ENCODE measurements around the gene CCDC183. TPM values are rescaled to one million over a fixed set of nuclear protein-coding genes. Genes with fewer than 3 reads are reported as not detected.

CCDC183 gene
- polyA plus RNA-seq, 3 donors, result 0.54 to 2.1 TPM; not detected in 1

GRCh38 chr9:136807281-136808074 is 11.3 kb downstream of the CCDC183 start, which contains the start of gene RABL6:
RABL6 (plus strand) TSS chr9:136807948; CDS start chr9:136808197, 249 bp downstream.
- Mint-ChIP-seq H3K27me3 (ENCODE audit: low read depth in 3 of 3) (peaks cover 1 to 8% (median 3%) of the 10 kb centered on the region in 3 donors), H3K4me3 (peak within 1 kb of the TSS; percentile 86 to 89), H3K9me3 (peaks cover 0 to 3% (median 0%) of the 10 kb centered on the region in 7 donors), H3K27ac (peak within 1 kb of the TSS; percentile 80 to 93 (median 88)), H3K4me1 (peaks cover 28% of the 10 kb centered on the region), H3K36me3 (peaks cover 21 to 40% of the 10 kb centered on the region in 2 donors)
- H3K4me1 ChIP-seq (ENCODE audit: control insufficient read depth in 1 of 2, insufficient read depth in 2 of 2, low read length in 2 of 2), result peaks cover 21 to 35% of the 10 kb centered on the region in 2 donors
- no peak for TF ChIP-seq CTCF (IDR thresholded peaks at IDR 0.05)
- peak within 1 kb of the TSS; percentile 97 for H3K4me2 ChIP-seq (replicated peaks; ENCODE audit: extremely low read depth, low read length, poor library complexity, severe bottlenecking)
- no peaks in the 10 kb centered on the region for H3K9me3 ChIP-seq (replicated peaks in 1 of 2; ENCODE audit: control insufficient read depth in 1 of 2, insufficient read depth in 1 of 2, low read length in 2 of 2)
- peak within 1 kb of the TSS; percentile 72 to 84 for H3K27ac ChIP-seq (ENCODE audit: low read depth in 1 of 2, low read length in 2 of 2)
- H3K27me3 ChIP-seq (ENCODE audit: control insufficient read depth in 2 of 2, insufficient read depth in 2 of 2, low read length in 2 of 2), result peaks cover 0 to 2% of the 10 kb centered on the region in 2 donors
- H2AFZ ChIP-seq (ENCODE audit: insufficient read depth, low read depth, low read length, poor library complexity, severe bottlenecking), result peak within 1 kb of the TSS; percentile 96
- H4K20me1 ChIP-seq (ENCODE audit: insufficient read depth, low read length), result peaks cover 29% of the 10 kb centered on the region
- peak within 1 kb of the TSS; percentile 81 for H3K9ac ChIP-seq (ENCODE audit: insufficient read depth, low read length, poor library complexity, severe bottlenecking)
- peak; percentile 61 to 75 (median 67) for DNase-seq
- peaks cover 45% of the 10 kb centered on the region for H3K79me2 ChIP-seq (ENCODE audit: insufficient read depth, low read length)
- intact Hi-C loops (cut with micrococcal nuclease), result loop anchor here (2.0 to 10.0 kb wide), 3 partner anchors 17 to 137 kb away; partner anchors contain the start of genes AJM1 (in 1 of the 2), C8G (in 1 of the 2), FBXW5 (in 1 of the 2) and TMEM141 (in 1 of the 2)
- 1% methylated on average over 89 of the region's 96 CpGs for WGBS (ENCODE audit: insufficient coverage)
- peaks cover 5 to 6% of the 10 kb centered on the region in 2 donors for H3K36me3 ChIP-seq (replicated peaks in 1 of 2; ENCODE audit: control insufficient read depth in 1 of 2, insufficient read depth in 2 of 2, low read length in 2 of 2)
- peak within 1 kb of the TSS; percentile 74 to 92 (median 87) for H3K4me3 ChIP-seq (replicated peaks in 1 of 3; ENCODE audit: low read depth in 2 of 3, low read length in 3 of 3)

DNA sequence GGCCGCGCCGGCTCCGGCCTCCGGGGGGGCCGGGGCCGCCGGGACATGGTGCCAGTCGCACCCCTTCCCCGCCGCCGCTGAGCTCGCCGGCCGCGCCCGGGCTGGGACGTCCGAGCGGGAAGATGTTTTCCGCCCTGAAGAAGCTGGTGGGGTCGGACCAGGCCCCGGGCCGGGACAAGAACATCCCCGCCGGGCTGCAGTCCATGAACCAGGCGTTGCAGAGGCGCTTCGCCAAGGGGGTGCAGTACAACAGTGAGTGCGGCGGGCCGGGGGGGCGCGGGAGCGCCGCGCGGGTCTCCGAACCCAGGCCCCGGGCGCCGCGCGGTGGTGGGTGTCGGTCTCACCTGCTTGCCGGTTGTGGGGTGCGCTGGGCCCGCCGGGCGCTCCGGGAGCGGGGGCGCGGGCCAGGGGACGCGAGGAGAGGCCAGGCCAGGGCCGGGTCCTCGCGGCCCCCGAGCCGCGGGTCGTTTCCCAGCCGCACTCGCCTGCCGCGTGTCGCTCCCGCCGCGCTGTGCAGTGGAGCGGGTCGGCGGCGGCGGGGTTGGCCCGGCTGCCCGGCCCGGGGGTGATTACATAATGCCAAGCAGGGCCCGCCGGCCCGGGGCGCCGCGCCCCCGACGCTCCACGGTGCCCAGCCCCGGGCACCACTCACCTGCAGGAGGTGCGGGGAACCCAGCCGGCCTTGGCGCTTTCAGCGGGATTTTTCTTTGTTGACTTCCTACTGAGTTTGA is 12.1 kb downstream of the CCDC183 start:
- Mint-ChIP-seq H3K4me3 (peak overlapping the region; percentile 83 to 88), H3K27ac (peak overlapping the region in 4 of 7 donors; percentile 35 to 81 (median 74)), H3K9me3 (peaks cover 0 to 3% (median 0%) of the 10 kb centered on the region in 7 donors), H3K27me3 (ENCODE audit: low read depth in 3 of 3) (peaks cover 0 to 7% (median 1%) of the 10 kb centered on the region in 3 donors), H3K4me1 (peaks cover 30% of the 10 kb centered on the region), H3K36me3 (peaks cover 27 to 48% of the 10 kb centered on the region in 2 donors)
- Histone ChIP-seq H3K36me3 (replicated peaks in 1 of 2; ENCODE audit: control insufficient read depth in 1 of 2, insufficient read depth in 2 of 2, low read length in 2 of 2) (peaks cover 5 to 14% of the 10 kb centered on the region in 2 donors), H3K4me1 (ENCODE audit: control insufficient read depth in 1 of 2, insufficient read depth in 2 of 2, low read length in 2 of 2) (peaks cover 21 to 35% of the 10 kb centered on the region in 2 donors), H4K20me1 (ENCODE audit: insufficient read depth, low read length) (peaks cover 37% of the 10 kb centered on the region), H3K27ac (ENCODE audit: low read depth in 1 of 2, low read length in 2 of 2) (peak overlapping the region in 1 of 2 donors; percentile 70), H3K4me2 (replicated peaks; ENCODE audit: extremely low read depth, low read length, poor library complexity, severe bottlenecking) (peak overlapping the region; percentile 97), H3K9ac (ENCODE audit: insufficient read depth, low read length, poor library complexity, severe bottlenecking) (peak overlapping the region; percentile 81), H3K79me2 (ENCODE audit: insufficient read depth, low read length) (peaks cover 50% of the 10 kb centered on the region), H2AFZ (ENCODE audit: insufficient read depth, low read depth, low read length, poor library complexity, severe bottlenecking) (peak overlapping the region; percentile 90), H3K27me3 (ENCODE audit: control insufficient read depth in 2 of 2, insufficient read depth in 2 of 2, low read length in 2 of 2) (no peaks in the 10 kb centered on the region), H3K9me3 (replicated peaks in 1 of 2; ENCODE audit: control insufficient read depth in 1 of 2, insufficient read depth in 1 of 2, low read length in 2 of 2) (no peaks in the 10 kb centered on the region), H3K4me3 (replicated peaks in 1 of 3; ENCODE audit: low read depth in 2 of 3, low read length in 3 of 3) (peak overlapping the region; percentile 65 to 92 (median 87))
- under 1% methylated on average over 93 of the region's 93 CpGs for WGBS (ENCODE audit: insufficient coverage)
- TF ChIP-seq CTCF (IDR thresholded peaks at IDR 0.05), result no peak
- intact Hi-C loops (cut with micrococcal nuclease), result loop anchor here (5.0 to 10.0 kb wide), 2 partner anchors 34 to 137 kb away; partner anchors contain the start of genes AJM1 (in 1 of the 2), C8G (in 1 of the 2) and FBXW5 (in 1 of the 2)
- DNase-seq, result peak in 1 of 3 donors; percentile 6
